H1 (cell line): Measurements from ENCODE around the gene MYO18A. TPM values are rescaled to one million over a fixed set of nuclear protein-coding genes. Genes with fewer than 3 reads are reported as not detected.

Source experiments
- CTCF ChIA-PET: fragments of 300-600 bp; sonication (Branson Sonifier 250); formaldehyde crosslinking; loops from one replicate; lab custom pipeline; 2021; ENCODE audit not compliant: partially characterized antibody; lab: Charles Lee
- POLR2A ChIA-PET: fragments of 300-600 bp; sonication (Branson Sonifier 250); formaldehyde crosslinking; loops from one replicate; lab custom pipeline; 2021; ENCODE audit warnings: inconsistent platforms; ENCODE audit not compliant: partially characterized antibody; lab: Charles Lee
- DNase-seq, 2 experiments: peaks; one replicate each; pipeline versions ENCODE4 v3.0.0 to v3.0.0-alpha.2; 2010 to 2022; ENCODE audit warnings: low spot score in 2 of 2, low read depth in 1 of 2, mixed read lengths in 1 of 2
- FAIRE-seq: peaks from 2 replicates; lab custom pipeline; 2011; peaks lifted over from hg19 to GRCh38; lab: Jason Lieb, UNC
- H2AFZ ChIP-seq: 2 replicates; pipeline ENCODE4 v1.8.1; 2012; ENCODE audit warnings: low read length, inconsistent platforms
- H2AK5ac ChIP-seq: 2 replicates; pipeline ENCODE4 v1.6.1; 2013; ENCODE audit warnings: low read depth, low read length
- H2BK120ac ChIP-seq: replicated peaks from 2 replicates; pipeline ENCODE3; 2013; ENCODE audit warnings: low read depth, low read length, inconsistent platforms
- H2BK12ac ChIP-seq: 2 replicates; pipeline ENCODE4 v1.6.1; 2013; ENCODE audit warnings: low read depth, low read length
- H2BK15ac ChIP-seq: 2 replicates; pipeline ENCODE4 v1.6.1; 2013; ENCODE audit warnings: low read length
- H2BK20ac ChIP-seq: 2 replicates; pipeline ENCODE4 v1.6.1; 2013; ENCODE audit warnings: low read length
- H2BK5ac ChIP-seq: 2 replicates; pipeline ENCODE4 v1.6.1; 2013; ENCODE audit warnings: low read depth, low read length
- H3K14ac ChIP-seq: 2 replicates; pipeline ENCODE4 v1.6.1; 2013; ENCODE audit warnings: inconsistent platforms; ENCODE audit not compliant: insufficient read length
- H3K18ac ChIP-seq: 2 replicates; pipeline ENCODE4 v1.6.1; 2013; ENCODE audit warnings: low read length; ENCODE audit errors: extremely low read depth
- H3K23ac ChIP-seq: 2 replicates; pipeline ENCODE4 v1.6.1; 2013; ENCODE audit warnings: inconsistent platforms; ENCODE audit not compliant: insufficient read length
- H3K23me2 ChIP-seq: 2 replicates; pipeline ENCODE4 v1.6.1; 2013; ENCODE audit warnings: low read depth, low read length
- H3K27ac ChIP-seq: 2 replicates; pipeline ENCODE4 v1.6.1; 2011; ENCODE audit warnings: low read depth, low read length, inconsistent platforms
- H3K27me3 ChIP-seq, 4 experiments: replicated peaks in 1 of 4; 1 replicate in 1 of 4; 2 replicates in 3 of 4; pipeline versions ENCODE4 v1.6.1 to v1.8.1; 2011 to 2013; ENCODE audit warnings: low read length in 3 of 4, mild to moderate bottlenecking in 3 of 4, inconsistent platforms in 2 of 4, mixed read lengths in 2 of 4, moderate library complexity in 1 of 4; ENCODE audit not compliant: control insufficient read depth in 3 of 4, insufficient read depth in 3 of 4; ENCODE audit errors: extremely low read depth in 1 of 4
- H3K36me3 ChIP-seq, 4 experiments: 2 replicates each; pipeline versions ENCODE4 v1.6.1 to v1.8.1; 2011 to 2013; ENCODE audit warnings: mild to moderate bottlenecking in 4 of 4, low read length in 3 of 4, moderate library complexity in 2 of 4, control low read depth in 1 of 4, inconsistent platforms in 1 of 4; ENCODE audit not compliant: insufficient read depth in 4 of 4, control insufficient read depth in 2 of 4
- H3K4ac ChIP-seq: replicated peaks from 2 replicates; pipeline ENCODE3; 2013; ENCODE audit warnings: low read length, low read depth, mixed read lengths, inconsistent platforms; ENCODE audit not compliant: insufficient read length
- H3K4me1 ChIP-seq, 4 experiments: replicated peaks in 1 of 4; 1 replicate in 1 of 4; 2 replicates in 3 of 4; pipeline versions ENCODE4 v1.6.1 to v1.8.1; 2011 to 2013; ENCODE audit warnings: low read length in 3 of 4, inconsistent platforms in 2 of 4, mixed read lengths in 1 of 4; ENCODE audit not compliant: insufficient read depth in 4 of 4, control insufficient read depth in 3 of 4
- H3K4me2 ChIP-seq, 2 experiments: 2 replicates each; pipeline versions ENCODE4 v1.6.1 to v1.8.1; 2011 to 2013; ENCODE audit warnings: low read depth in 2 of 2, low read length in 2 of 2, control low read depth in 1 of 2, inconsistent platforms in 1 of 2, mild to moderate bottlenecking in 1 of 2; ENCODE audit not compliant: insufficient read depth in 1 of 2
- H3K4me3 ChIP-seq, 4 experiments: fragments of 200-600, 300-600 bp in 1 of 4; sonication (generic), shearing (Covaris generic), sonication (Bioruptor Twin) in 1 of 4; 2 replicates each; pipeline versions ENCODE4 v1.5.1 to v1.8.1; 2011 to 2016; ENCODE audit warnings: low read length in 4 of 4, low read depth in 3 of 4, control low read depth in 2 of 4, inconsistent platforms in 2 of 4, mild to moderate bottlenecking in 2 of 4, mixed read lengths in 1 of 4, moderate library complexity in 1 of 4; ENCODE audit not compliant: insufficient read depth in 2 of 4; ENCODE audit errors: extremely low read depth in 1 of 4
- H3K56ac ChIP-seq: replicated peaks from 2 replicates; pipeline ENCODE3; 2013; ENCODE audit warnings: low read depth, mild to moderate bottlenecking, mixed read lengths, low read length, inconsistent platforms; ENCODE audit not compliant: insufficient read length
- H3K79me1 ChIP-seq: 2 replicates; pipeline ENCODE4 v1.6.1; 2013; ENCODE audit warnings: low read depth, low read length, control low read depth
- H3K79me2 ChIP-seq, 2 experiments: 2 replicates each; pipeline versions ENCODE4 v1.6.1 to v1.8.1; 2012 to 2013; ENCODE audit warnings: low read length in 2 of 2, mild to moderate bottlenecking in 2 of 2, inconsistent platforms in 1 of 2; ENCODE audit not compliant: insufficient read depth in 2 of 2, control insufficient read depth in 1 of 2
- H3K9ac ChIP-seq, 4 experiments: replicated peaks in 1 of 4; 1 replicate in 1 of 4; 2 replicates in 3 of 4; pipeline versions ENCODE4 v1.6.1 to v1.8.1; 2011 to 2013; ENCODE audit warnings: low read depth in 3 of 4, low read length in 3 of 4, control low read depth in 2 of 4, mild to moderate bottlenecking in 2 of 4, moderate library complexity in 2 of 4, inconsistent platforms in 1 of 4; ENCODE audit errors: extremely low read depth in 1 of 4
- H3K9me3 ChIP-seq, 2 experiments: 2 replicates each; pipeline versions ENCODE4 v1.6.1 to v1.8.1; 2012 to 2013; ENCODE audit warnings: mild to moderate bottlenecking in 2 of 2, moderate library complexity in 2 of 2, control low read depth in 1 of 2, inconsistent platforms in 1 of 2, low read depth in 1 of 2, low read length in 1 of 2, mixed read lengths in 1 of 2; ENCODE audit not compliant: insufficient read depth in 2 of 2
- H4K20me1 ChIP-seq, 2 experiments: replicated peaks in 1 of 2; 2 replicates each; pipeline versions ENCODE3 to v1.8.1; 2011 to 2013; ENCODE audit warnings: inconsistent platforms in 2 of 2, low read length in 2 of 2, mild to moderate bottlenecking in 1 of 2; ENCODE audit not compliant: insufficient read depth in 2 of 2, control insufficient read depth in 1 of 2
- H4K5ac ChIP-seq: 2 replicates; pipeline ENCODE4 v1.6.1; 2013; ENCODE audit warnings: low read length, low read depth, mixed read lengths, inconsistent platforms; ENCODE audit not compliant: insufficient read length
- H4K8ac ChIP-seq: 2 replicates; pipeline ENCODE4 v1.8.0; 2013; ENCODE audit warnings: mild to moderate bottlenecking, moderate library complexity, low read length, inconsistent platforms; ENCODE audit not compliant: insufficient read depth; ENCODE audit errors: extremely low read depth
- H4K91ac ChIP-seq: replicated peaks from 2 replicates; pipeline ENCODE3; 2013; ENCODE audit warnings: low read length, mixed read lengths, inconsistent platforms; ENCODE audit not compliant: insufficient read length
- CREB1 ChIP-seq: IDR thresholded peaks from 2 replicates; pipeline ENCODE4 v1.6.1; 2012; ENCODE audit warnings: inconsistent platforms
- EZH2 ChIP-seq: fragments of 200-600 bp; sonication (generic); IDR thresholded peaks from 2 replicates; pipeline ENCODE4 v1.7.1; 2012; ENCODE audit warnings: low read depth, mild to moderate bottlenecking, moderate library complexity, low read length, inconsistent platforms; ENCODE audit not compliant: severe bottlenecking
- FOSL1 ChIP-seq: IDR thresholded peaks from 2 replicates; pipeline ENCODE4 v1.6.1; 2011; ENCODE audit warnings: mild to moderate bottlenecking, low read depth, low read length, moderate library complexity; ENCODE audit not compliant: insufficient read depth
- GTF2F1 ChIP-seq: IDR thresholded peaks from 2 replicates; pipeline ENCODE4 v1.6.1; 2012; ENCODE audit warnings: low read depth, low read length, improper control_type of control experiment, borderline replicate concordance
- JUN ChIP-seq: IDR thresholded peaks from 2 replicates; pipeline ENCODE4 v1.6.1; 2011; ENCODE audit warnings: low read depth, mild to moderate bottlenecking, improper control_type of control experiment, low read length
- KDM4A ChIP-seq: IDR thresholded peaks from one replicate; pipeline ENCODE4 v1.7.1; 2012; ENCODE audit warnings: low read depth, mild to moderate bottlenecking, moderate library complexity, low read length, inconsistent platforms; ENCODE audit not compliant: severe bottlenecking
- KDM5A ChIP-seq: fragments of 200-600 bp; IDR thresholded peaks from 2 replicates; pipeline ENCODE4 v1.7.1; 2012; ENCODE audit warnings: mild to moderate bottlenecking, low read length, inconsistent platforms, mixed read lengths
- NANOG ChIP-seq: IDR thresholded peaks from 2 replicates; pipeline ENCODE4 v1.6.1; 2011; ENCODE audit warnings: low read length, low read depth, mild to moderate bottlenecking, inconsistent platforms; ENCODE audit not compliant: insufficient read depth, poor library complexity, severe bottlenecking
- RAD21 ChIP-seq, 2 experiments: IDR thresholded peaks in 1 of 2; conservative IDR thresholded peaks in 1 of 2; 2 replicates each; pipeline ENCODE4 v1.6.1; 2011; ENCODE audit warnings: low read depth in 2 of 2, low read length in 2 of 2, improper control_type of control experiment in 1 of 2, inconsistent platforms in 1 of 2, mild to moderate bottlenecking in 1 of 2, moderate library complexity in 1 of 2
- SAP30 ChIP-seq: fragments of 300-600 bp; sonication (generic); IDR thresholded peaks from 2 replicates; pipeline ENCODE4 v1.7.1; 2012; ENCODE audit warnings: low read length, moderate library complexity, mild to moderate bottlenecking, inconsistent platforms; ENCODE audit not compliant: insufficient read depth, insufficient replicate concordance
- SUZ12 ChIP-seq: fragments of 200-600 bp; sonication (generic); IDR thresholded peaks from 2 replicates; pipeline ENCODE4 v1.6.1; 2012; ENCODE audit warnings: mild to moderate bottlenecking, inconsistent platforms, low read length, moderate library complexity, mixed read lengths
- WGBS, 2 experiments: shearing (Covaris generic) in 1 of 2; methylation state at CpG; one replicate each; pipeline versions ENCODE4 v1.1.6 to v1.1.7; 2013 to 2015; ENCODE audit warnings: low lambda C conversion rate in 2 of 2, mixed read lengths in 2 of 2, inconsistent platforms in 1 of 2, low coverage in 1 of 2, missing lambda C conversion rate in 1 of 2; ENCODE audit not compliant: insufficient replicate concordance in 2 of 2, insufficient coverage in 1 of 2, insufficient read length in 1 of 2; ENCODE audit errors: extremely low coverage in 1 of 2, missing lambda C conversion rate in 1 of 2; 5-methylcytosine and 5-hydroxymethylcytosine counted together
- polyA plus RNA-seq, 7 experiments: library from polyadenylated mRNA; depleted of rRNA in 3 of 7; stranded (reverse) in 5 of 7; unstranded in 2 of 7; fragments of >200 nt in 5 of 7; fragments of 200-250 nt in 2 of 7; gene quantifications; 1 replicate in 5 of 7; 2 replicates in 1 of 7; 4 replicates in 1 of 7; pipeline versions ENCODE4 v1.2.1 to v1.2.3, GENCODE V29; 2011 to 2013; ENCODE audit warnings: missing spikeins in 2 of 7, mixed read lengths in 2 of 7
- total RNA-seq: library from RNA; stranded (reverse); fragmentation: NEBNext Ultra II Directional; extraction: Animal tissue kit (Norgen Biotek cat#: 25700); gene quantifications from 2 replicates; pipeline ENCODE4 v1.2.1, GENCODE V29; 2021

Gene MYO18A
- total and polyA plus RNA-seq, 2 of the 8 experiments (the other 6 are each of a cell fraction or from before 2014, with no cell fraction given) = 7.6 to 43.8 TPM

DNA sequence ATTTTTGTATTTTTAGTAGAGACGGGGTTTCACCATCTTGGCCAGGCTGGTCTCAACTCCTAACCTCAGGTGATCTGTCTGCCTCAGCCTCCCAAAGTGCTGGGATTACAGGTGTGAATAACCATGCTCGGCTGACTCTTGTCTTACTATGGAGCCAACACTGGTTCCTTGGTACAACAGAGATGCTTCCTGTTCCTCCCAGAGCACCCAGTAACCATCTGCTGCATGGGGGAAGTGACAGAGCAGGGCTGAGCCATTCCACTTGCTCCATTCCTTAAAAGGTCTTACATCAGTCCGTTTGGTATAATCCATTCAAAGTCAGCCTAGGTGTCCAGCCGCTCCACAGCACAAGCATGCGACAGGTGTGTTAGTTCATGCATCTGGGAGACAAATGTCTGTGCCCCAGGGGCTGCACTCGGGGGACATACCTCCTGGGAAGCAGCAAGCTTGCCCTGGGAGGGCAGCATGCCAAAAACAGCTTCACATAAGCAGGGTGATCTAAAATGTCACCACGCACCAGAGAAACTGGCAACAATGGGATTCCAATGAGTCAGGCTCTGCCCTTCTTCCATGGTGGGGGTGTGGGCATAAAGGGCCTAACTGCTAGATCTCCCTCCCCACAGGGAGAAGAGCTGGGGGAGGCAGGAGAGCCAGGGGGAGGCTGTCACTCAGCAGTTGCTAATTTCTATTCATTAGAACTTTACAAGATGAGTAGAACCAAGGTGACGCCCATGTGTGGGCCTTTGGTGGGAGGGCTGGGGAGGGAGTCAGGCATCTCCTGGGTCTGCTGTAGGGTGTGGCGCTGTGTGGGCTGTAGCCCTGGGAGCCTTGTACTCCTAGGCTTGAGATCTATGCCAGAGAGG lies 101.8 kb downstream of the MYO18A start:
- no peaks in the 10 kb centered on the region for H3K23me2 ChIP-seq
- POLR2A ChIA-PET = interaction anchor here (0.6 to 2.6 kb wide), 11 partner anchors 9 to 304 kb away, joined by 3 to 7 read pairs (median 4); partner anchors contain the start of gene PIPOX
- no peak for TF ChIP-seq SUZ12
- TF ChIP-seq EZH2 = no peak
- no peak for TF ChIP-seq KDM5A
- TF ChIP-seq CREB1 = no peak
- no peak for TF ChIP-seq RAD21 (IDR thresholded peaks at IDR 0.05 in 1 of 2, conservative IDR thresholded peaks at IDR 0.05 in 1 of 2; ENCODE audit: low read depth in 2 of 2, low read length in 2 of 2)
- TF ChIP-seq JUN = no peak
- no peak for TF ChIP-seq NANOG
- no peak for TF ChIP-seq GTF2F1
- TF ChIP-seq SAP30 = no peak
- no peak for TF ChIP-seq FOSL1
- no peak for TF ChIP-seq KDM4A

More for the DNA sequence above, 101.8 kb downstream of the MYO18A start:
- Histone ChIP-seq H2BK12ac (no peak overlapping the region), H2BK5ac (no peak overlapping the region), H3K4ac (no peak overlapping the region), H3K27ac (no peak overlapping the region), H3K4me1 (peaks cover 8 to 19% (median 16%) of the 10 kb centered on the region in 4 experiments), H4K20me1 (no peaks in the 10 kb centered on the region), H2BK20ac (no peak overlapping the region), H2AFZ (no peak overlapping the region), H3K79me2 (no peaks in the 10 kb centered on the region), H3K27me3 (no peaks in the 10 kb centered on the region), H3K4me3 (no peak overlapping the region), H4K5ac (no peak overlapping the region), H2AK5ac (peak overlapping the region; percentile 56; the same call in 1 of the 2 replicates), H2BK120ac (no peak overlapping the region), H3K9ac (no peak overlapping the region), H3K14ac (no peak overlapping the region), H3K36me3 (peaks cover 0 to 13% (median 5%) of the 10 kb centered on the region in 4 experiments; a peak in 4 of 8 replicates), H4K8ac (no peak overlapping the region), H3K79me1 (no peaks in the 10 kb centered on the region), H3K23ac (no peak overlapping the region), H3K56ac (no peak overlapping the region), H4K91ac (no peak overlapping the region), H3K18ac (no peak overlapping the region), H3K4me2 (no peak overlapping the region), H2BK15ac (peak overlapping the region; percentile 75; the same call in 1 of the 2 replicates), H3K9me3 (no peaks in the 10 kb centered on the region)
- CTCF ChIA-PET = interaction anchor here (0.5 to 4.7 kb wide), 8 partner anchors 8 to 325 kb away, joined by 3 to 30 read pairs (median 3); no protein-coding TSS in a partner anchor
- 93% methylated on average over 9 of the region's 9 CpGs; no CpG with 5 or more reads in 1 of the 2 experiments for WGBS, 2 experiments
- FAIRE-seq (no peak), DNase-seq (no peak)
